Esophagus muscularis mucosa (tissue), 4 donors: ENCODE measurements around the gene ACSM3. TPM values are rescaled to one million over a fixed set of nuclear protein-coding genes. Genes with fewer than 3 reads are reported as not detected.
A peak's percentile ranks its signal among the peaks of the same experiment; 100 is the strongest.

Experiments used
- DNase-seq: peaks from one replicate; pipeline ENCODE4 v3.0.0-alpha.2; 2017; ENCODE audit errors: extremely low spot score
- H3K27ac ChIP-seq, 4 donors: fragments of 200-600 bp; sonication (generic); replicated peaks in 1 of 4; 1 replicate in 3 of 4; 2 replicates in 1 of 4; pipeline ENCODE4 v1.5.1; 2016 to 2019; ENCODE audit warnings: mild to moderate bottlenecking in 1 of 4
- H3K27me3 ChIP-seq, 4 donors: fragments of 200-600 bp; sonication (generic); one replicate each; pipeline versions ENCODE4 v1.5.1 to v1.6.0; 2016 to 2019
- H3K36me3 ChIP-seq, 4 donors: fragments of 200-600 bp; sonication (generic); one replicate each; pipeline ENCODE4 v1.5.1; 2016 to 2019
- H3K4me1 ChIP-seq, 4 donors: fragments of 200-600 bp; sonication (generic); one replicate each; pipeline ENCODE4 v1.5.1; 2016 to 2019
- H3K4me3 ChIP-seq, 4 donors: fragments of 200-600 bp; sonication (generic); 1 replicate in 2 of 4; 2 replicates in 2 of 4; pipeline ENCODE4 v1.5.1; 2016 to 2019; ENCODE audit warnings: mild to moderate bottlenecking in 4 of 4, moderate library complexity in 1 of 4
- H3K9me3 ChIP-seq, 4 donors: fragments of 200-600 bp; sonication (generic); 1 replicate in 3 of 4; 2 replicates in 1 of 4; pipeline ENCODE4 v1.5.1; 2016 to 2019
- CTCF ChIP-seq, 3 experiments: fragments of 200-600 bp in 2 of 3; fragments of 450-650 bp in 1 of 3; sonication (generic) in 2 of 3; IDR thresholded peaks; one replicate each; pipeline ENCODE4 v1.5.1; 2017 to 2019; ENCODE audit warnings: antibody characterized with exemption in 3 of 3, mild to moderate bottlenecking in 2 of 3, moderate library complexity in 1 of 3
- EP300 ChIP-seq: sonication (generic); formaldehyde crosslinking; IDR thresholded peaks from one replicate; pipeline ENCODE4 v1.6.1; 2017; ENCODE audit warnings: antibody characterized with exemption
- POLR2A ChIP-seq: fragments of 450-650 bp; IDR thresholded peaks from one replicate; pipeline ENCODE4 v1.6.1; 2017; ENCODE audit warnings: antibody characterized with exemption, moderate library complexity, mild to moderate bottlenecking, low read depth
- POLR2AphosphoS5 ChIP-seq, 2 donors: sonication (generic); formaldehyde crosslinking; IDR thresholded peaks; one replicate each; pipeline ENCODE4 v1.6.1; 2017; ENCODE audit warnings: antibody characterized with exemption in 2 of 2
- WGBS: methylation state at CpG from one replicate; pipeline ENCODE4 v1.1.5; 2018; 5-methylcytosine and 5-hydroxymethylcytosine counted together
- intact Hi-C: fragments of 100-400 bp; cut with DNase I; formaldehyde crosslinking; loops from one replicate; pipeline ENCODE4 v1.15.1; 2023
- total RNA-seq, 4 donors: library from RNA; depleted of rRNA; stranded (reverse); fragments of >200 nt; gene quantifications; one replicate each; pipeline versions ENCODE4 v1.1.0 to v1.2.1, GENCODE V29; 2016

Gene ACSM3
- total RNA-seq, 4 donors from 2014 or later: 4.3 to 11.0 (median 5.9) TPM

GRCh38 chr16:20729141-20729540 is 34.7 kb upstream of the ACSM3 start:
- no peak overlapping the region for H3K27ac ChIP-seq
- H3K4me1 ChIP-seq: peaks cover 0 to 6% (median 2%) of the 10 kb centered on the region in 4 donors
- peaks cover 0 to 9% (median under 1%) of the 10 kb centered on the region in 4 donors for H3K36me3 ChIP-seq
- no peak overlapping the region for H3K4me3 ChIP-seq
- H3K27me3 ChIP-seq: no peaks in the 10 kb centered on the region
- DNase-seq: peak; percentile 29
- TF ChIP-seq POLR2AphosphoS5 (IDR thresholded peaks at IDR 0.05): no peak
- no peak for TF ChIP-seq CTCF (IDR thresholded peaks at IDR 0.05)
- no peak for TF ChIP-seq POLR2A
- no peak for TF ChIP-seq EP300
- no peaks in the 10 kb centered on the region for H3K9me3 ChIP-seq
- intact Hi-C loops: no loop called here
- 85% methylated on average over 3 of the region's 3 CpGs for WGBS

GRCh38 chr16:20734056-20734455 is 29.8 kb upstream of the ACSM3 start:
- no peaks in the 10 kb centered on the region for H3K27me3 ChIP-seq
- DNase-seq: no peak
- WGBS: 77% methylated on average over 3 of the region's 3 CpGs
- peaks cover 0 to 41% (median 22%) of the 10 kb centered on the region in 4 donors for H3K4me1 ChIP-seq
- H3K27ac ChIP-seq: peak overlapping the region in 3 of 4 donors; percentile 3 to 48 (median 11)
- H3K9me3 ChIP-seq: no peaks in the 10 kb centered on the region
- peaks cover 33 to 56% (median 43%) of the 10 kb centered on the region in 4 donors for H3K36me3 ChIP-seq
- TF ChIP-seq EP300 (no peak), POLR2AphosphoS5 (IDR thresholded peaks at IDR 0.05) (no peak), POLR2A (no peak), CTCF (IDR thresholded peaks at IDR 0.05) (no peak)
- no peak overlapping the region for H3K4me3 ChIP-seq
- intact Hi-C loops: no loop called here

GRCh38 chr16:20734782-20735181 is 29.0 kb upstream of the ACSM3 start:
- Histone ChIP-seq H3K27me3 (no peaks in the 10 kb centered on the region), H3K4me3 (no peak overlapping the region), H3K36me3 (peaks cover 33 to 56% (median 47%) of the 10 kb centered on the region in 4 donors), H3K27ac (peak overlapping the region in 3 of 4 donors; percentile 3 to 48 (median 20)), H3K4me1 (peaks cover 6 to 48% (median 29%) of the 10 kb centered on the region in 4 donors), H3K9me3 (no peaks in the 10 kb centered on the region)
- TF ChIP-seq POLR2A: no peak
- TF ChIP-seq POLR2AphosphoS5 (IDR thresholded peaks at IDR 0.05): no peak
- TF ChIP-seq EP300: no peak
- no peak for TF ChIP-seq CTCF (IDR thresholded peaks at IDR 0.05)
- intact Hi-C loops: no loop called here
- 37% methylated on average over 3 of the region's 3 CpGs for WGBS
- peak; percentile 4 for DNase-seq

- Histone ChIP-seq H3K4me1 (peaks cover 13 to 55% (median 36%) of the 10 kb centered on the region in 4 donors), H3K9me3 (no peaks in the 10 kb centered on the region), H3K27me3 (no peaks in the 10 kb centered on the region), H3K4me3 (no peak overlapping the region), H3K36me3 (peaks cover 33 to 56% (median 47%) of the 10 kb centered on the region in 4 donors), H3K27ac (peak overlapping the region in 1 of 4 donors; percentile 48)
- DNase-seq: no peak
- 80% methylated on average over 1 of the region's 1 CpG for WGBS
- no peak for TF ChIP-seq POLR2AphosphoS5 (IDR thresholded peaks at IDR 0.05)
- TF ChIP-seq POLR2A: no peak
- TF ChIP-seq EP300: no peak
- intact Hi-C loops: no loop called here
Observed at GRCh38 chr16:20735490-20735889, 28.3 kb upstream of the ACSM3 start.

- H3K9me3 ChIP-seq: no peaks in the 10 kb centered on the region
- peak overlapping the region; percentile 94 to 99 (median 96) for H3K27ac ChIP-seq
- TF ChIP-seq EP300: no peak
- TF ChIP-seq CTCF (IDR thresholded peaks at IDR 0.05): peak; percentile 21 to 35 (median 31)
- DNase-seq: peak; percentile 64
- 45% methylated on average over 11 of the region's 11 CpGs for WGBS
- no peaks in the 10 kb centered on the region for H3K27me3 ChIP-seq
- peaks cover 15 to 47% (median 35%) of the 10 kb centered on the region in 4 donors for H3K4me1 ChIP-seq
- peaks cover 23 to 44% (median 37%) of the 10 kb centered on the region in 4 donors for H3K36me3 ChIP-seq
- peak overlapping the region; percentile 69 to 97 (median 88) for H3K4me3 ChIP-seq
- intact Hi-C loops: no loop called here
Observed at GRCh38 chr16:20740007-20740883, 23.6 kb upstream of the ACSM3 start.
